H9 (cell line): ENCODE results near the gene EPHB2. TPM values are rescaled to one million over a fixed set of nuclear protein-coding genes. Genes with fewer than 3 reads are reported as not detected.

Experiments used
- DNase-seq: peaks from one replicate; pipeline ENCODE4 v3.0.0-alpha.2; 2017
- H2AFZ ChIP-seq: one replicate; pipeline ENCODE4 v1.6.1; 2013; ENCODE audit warnings: mild to moderate bottlenecking, low read length, control low read depth, moderate library complexity
- H2AK5ac ChIP-seq: 2 replicates; pipeline ENCODE4 v1.6.1; 2013; ENCODE audit warnings: low read length, control low read depth, mixed read lengths; ENCODE audit not compliant: insufficient read length
- H2BK120ac ChIP-seq: one replicate; pipeline ENCODE4 v1.6.1; 2013; ENCODE audit warnings: low read depth, mild to moderate bottlenecking, low read length, control low read depth, inconsistent platforms; ENCODE audit not compliant: poor library complexity, severe bottlenecking
- H2BK12ac ChIP-seq: 2 replicates; pipeline ENCODE4 v1.6.1; 2013; ENCODE audit warnings: low read length, control low read depth, mixed read lengths, low read depth; ENCODE audit not compliant: insufficient read length
- H2BK15ac ChIP-seq: 2 replicates; pipeline ENCODE4 v1.6.1; 2013; ENCODE audit warnings: low read depth, low read length, control low read depth
- H2BK20ac ChIP-seq: one replicate; pipeline ENCODE4 v1.6.1; 2013; ENCODE audit warnings: low read depth, mild to moderate bottlenecking, low read length, control low read depth, inconsistent platforms; ENCODE audit not compliant: poor library complexity, severe bottlenecking
- H2BK5ac ChIP-seq: 2 replicates; pipeline ENCODE4 v1.6.1; 2013; ENCODE audit warnings: low read length, control low read depth, mixed read lengths; ENCODE audit not compliant: insufficient read length
- H3K14ac ChIP-seq: 2 replicates; pipeline ENCODE4 v1.6.1; 2013; ENCODE audit warnings: low read length, control low read depth; ENCODE audit not compliant: insufficient read depth
- H3K18ac ChIP-seq: 2 replicates; pipeline ENCODE4 v1.6.1; 2013; ENCODE audit warnings: low read depth, mild to moderate bottlenecking, mixed read lengths, low read length, control low read depth; ENCODE audit not compliant: insufficient read length
- H3K23ac ChIP-seq: 2 replicates; pipeline ENCODE4 v1.6.1; 2013; ENCODE audit warnings: low read length, control low read depth, mixed read lengths, low read depth; ENCODE audit not compliant: insufficient read length
- H3K23me2 ChIP-seq: 2 replicates; pipeline ENCODE4 v1.6.1; 2013; ENCODE audit warnings: low read depth, mild to moderate bottlenecking, mixed read lengths, low read length, control low read depth; ENCODE audit not compliant: insufficient read length, poor library complexity, severe bottlenecking
- H3K27ac ChIP-seq: 2 replicates; pipeline ENCODE4 v1.5.1; 2013; ENCODE audit warnings: low read length, control low read depth, mixed read lengths, low read depth; ENCODE audit not compliant: insufficient read length
- H3K27me3 ChIP-seq: 2 replicates; pipeline ENCODE4 v1.6.1; 2013; ENCODE audit warnings: low read length, control low read depth, inconsistent platforms; ENCODE audit not compliant: insufficient read depth
- H3K4ac ChIP-seq: 2 replicates; pipeline ENCODE4 v1.6.1; 2013; ENCODE audit warnings: low read depth, mild to moderate bottlenecking, control low read depth, inconsistent platforms, low read length, moderate library complexity
- H3K4me1 ChIP-seq: 2 replicates; pipeline ENCODE4 v1.6.1; 2013; ENCODE audit warnings: low read length, control low read depth, inconsistent platforms; ENCODE audit not compliant: insufficient read depth
- H3K4me2 ChIP-seq: 2 replicates; pipeline ENCODE4 v1.6.1; 2013; ENCODE audit warnings: low read length, control low read depth, mixed read lengths; ENCODE audit not compliant: insufficient read length, insufficient read depth
- H3K56ac ChIP-seq: 2 replicates; pipeline ENCODE4 v1.6.1; 2013; ENCODE audit warnings: low read depth, mild to moderate bottlenecking, mixed read lengths, low read length, control low read depth; ENCODE audit not compliant: insufficient read length
- H3K79me1 ChIP-seq: 2 replicates; pipeline ENCODE4 v1.6.1; 2013; ENCODE audit warnings: low read depth, mild to moderate bottlenecking, moderate library complexity, low read length, control low read depth, inconsistent platforms; ENCODE audit not compliant: insufficient read depth, poor library complexity, severe bottlenecking
- H3K79me2 ChIP-seq: 2 replicates; pipeline ENCODE4 v1.6.1; 2013; ENCODE audit warnings: low read length, control low read depth, inconsistent platforms; ENCODE audit not compliant: insufficient read depth
- H3K9ac ChIP-seq: 2 replicates; pipeline ENCODE4 v1.6.1; 2013; ENCODE audit warnings: low read length, control low read depth, mixed read lengths; ENCODE audit not compliant: insufficient read length; ENCODE audit errors: extremely low read depth
- H3K9me3 ChIP-seq: one replicate; pipeline ENCODE4 v1.6.1; 2013; ENCODE audit warnings: low read depth, low read length, inconsistent platforms; ENCODE audit not compliant: control insufficient read depth
- H3T11ph ChIP-seq: one replicate; pipeline ENCODE4 v1.6.1; 2013; ENCODE audit warnings: mild to moderate bottlenecking, low read length, control low read depth, inconsistent platforms
- H4K20me1 ChIP-seq: one replicate; pipeline ENCODE4 v1.6.1; 2013; ENCODE audit not compliant: control insufficient read depth, insufficient read length, insufficient read depth
- H4K5ac ChIP-seq: 2 replicates; pipeline ENCODE4 v1.6.1; 2013; ENCODE audit warnings: low read depth, mild to moderate bottlenecking, mixed read lengths, low read length, control low read depth; ENCODE audit not compliant: insufficient read length
- H4K8ac ChIP-seq: replicated peaks from 2 replicates; pipeline ENCODE4 v1.6.1; 2013; ENCODE audit warnings: low read length, control low read depth, mixed read lengths, low read depth; ENCODE audit not compliant: insufficient read length
- H4K91ac ChIP-seq: 2 replicates; pipeline ENCODE4 v1.6.1; 2013; ENCODE audit warnings: low read depth, mild to moderate bottlenecking, moderate library complexity, mixed read lengths, low read length, control low read depth; ENCODE audit not compliant: insufficient read length
- H3K27ac Mint-ChIP-seq, 3 experiments: 2 replicates in 2 of 3; 3 replicates in 1 of 3; pipeline ENCODE4 v1.8.0; 2020 to 2021; ENCODE audit warnings: mixed read lengths in 3 of 3, mild to moderate bottlenecking in 1 of 3, moderate library complexity in 1 of 3
- H3K27me3 Mint-ChIP-seq: 2 replicates; pipeline ENCODE4 v1.8.0; 2021; ENCODE audit warnings: low read depth, mild to moderate bottlenecking, moderate library complexity, mixed read lengths
- H3K36me3 Mint-ChIP-seq, 3 experiments: 2 replicates in 2 of 3; 3 replicates in 1 of 3; pipeline ENCODE4 v1.8.0; 2020 to 2021; ENCODE audit warnings: low read depth in 3 of 3, mixed read lengths in 3 of 3; ENCODE audit not compliant: insufficient read depth in 1 of 3
- H3K4me1 Mint-ChIP-seq, 2 experiments: 2 replicates each; pipeline ENCODE4 v1.8.0; 2020; ENCODE audit warnings: mixed read lengths in 2 of 2
- H3K4me3 Mint-ChIP-seq, 2 experiments: 2 replicates in 1 of 2; 3 replicates in 1 of 2; pipeline ENCODE4 v1.8.0; 2020 to 2021; ENCODE audit warnings: mild to moderate bottlenecking in 2 of 2, mixed read lengths in 2 of 2, moderate library complexity in 1 of 2
- H3K9me3 Mint-ChIP-seq, 2 experiments: 2 replicates in 1 of 2; 3 replicates in 1 of 2; pipeline ENCODE4 v1.8.0; 2020; ENCODE audit warnings: mild to moderate bottlenecking in 2 of 2, mixed read lengths in 2 of 2, moderate library complexity in 1 of 2
- WGBS: extraction: QIAGEN DNeasy Blood & Tissue Kit; methylation state at CpG from one replicate; pipeline ENCODE4 v1.1.7; 2013; ENCODE audit warnings: missing lambda C conversion rate, low lambda C conversion rate, mixed read lengths; ENCODE audit not compliant: insufficient read length; ENCODE audit errors: extremely low coverage; 5-methylcytosine and 5-hydroxymethylcytosine counted together
- total RNA-seq: library from RNA; stranded (reverse); gene quantifications from 2 replicates; pipeline ENCODE4 v1.2.1, GENCODE V29; 2021
- TF ChIP-seq, protein P1 (sequence below): fragments of 200-600 bp; sonication (generic); conservative IDR thresholded peaks from 3 replicates; pipeline ENCODE4 v1.8.0; 2021; ENCODE audit warnings: antibody characterized with exemption, mild to moderate bottlenecking

Gene EPHB2
- total RNA-seq, 1 experiment from 2014 or later = 9.5 TPM

DNA sequence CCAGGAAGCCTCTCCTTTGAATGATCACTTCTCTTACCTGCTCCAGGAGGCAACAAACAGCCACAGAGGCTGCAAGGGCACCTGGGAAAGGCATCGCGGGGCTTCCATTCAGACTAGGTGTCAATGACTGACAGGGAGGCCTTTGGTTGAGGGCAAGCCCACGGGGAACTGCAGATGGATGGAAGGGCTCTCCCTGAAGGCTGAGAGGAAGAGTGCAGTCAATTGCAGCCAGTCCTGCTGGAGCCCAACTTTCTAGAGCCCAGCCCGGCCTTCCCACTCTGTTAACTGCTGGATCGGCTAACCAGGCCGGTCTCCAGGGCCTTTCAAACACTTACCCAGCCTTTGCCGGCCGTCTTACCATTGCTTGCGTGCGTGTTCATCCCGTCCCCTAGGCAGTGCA is 172.8 kb downstream of the EPHB2 start:
- no peaks in the 10 kb centered on the region for H3K79me1 ChIP-seq
- no peak overlapping the region for H3T11ph ChIP-seq
- Mint-ChIP-seq H3K36me3 (no peaks in the 10 kb centered on the region), H3K27ac (peak overlapping the region in 1 of 3 experiments; percentile 51; a peak in 2 of 7 replicates), H3K4me3 (no peak overlapping the region), H3K9me3 (no peaks in the 10 kb centered on the region; a peak in 1 of 5 replicates), H3K4me1 (0 out of 4 replicates have a peak, but pooled peaks cover 0 to 1% of the 10 kb centered on the region in 2 experiments), H3K27me3 (no peaks in the 10 kb centered on the region)
- no peaks in the 10 kb centered on the region for H3K27me3 ChIP-seq
- H2AK5ac ChIP-seq = no peak overlapping the region
- no peak overlapping the region for H2BK120ac ChIP-seq
- no peak overlapping the region; the same call in 1 of the 2 replicates for H3K14ac ChIP-seq
- no peaks in the 10 kb centered on the region for H3K79me2 ChIP-seq
- no CpG with 5 or more reads among the region's 11 CpGs for WGBS
- H4K8ac ChIP-seq = no peak overlapping the region
- no peak overlapping the region for H3K18ac ChIP-seq
- H2BK12ac ChIP-seq = no peak overlapping the region
- H2BK20ac ChIP-seq = no peak overlapping the region
- no peak overlapping the region for H2AFZ ChIP-seq
- no peak overlapping the region for H3K9ac ChIP-seq
- H4K5ac ChIP-seq = no peak overlapping the region
- no peak for DNase-seq
- no peak overlapping the region for H3K27ac ChIP-seq
- no peaks in the 10 kb centered on the region for H3K23me2 ChIP-seq
- no peaks in the 10 kb centered on the region for H4K20me1 ChIP-seq
- no peaks in the 10 kb centered on the region for H3K9me3 ChIP-seq
- no peak overlapping the region for H2BK5ac ChIP-seq
- no peak overlapping the region for H3K4me2 ChIP-seq
- TF ChIP-seq, protein P1, sequence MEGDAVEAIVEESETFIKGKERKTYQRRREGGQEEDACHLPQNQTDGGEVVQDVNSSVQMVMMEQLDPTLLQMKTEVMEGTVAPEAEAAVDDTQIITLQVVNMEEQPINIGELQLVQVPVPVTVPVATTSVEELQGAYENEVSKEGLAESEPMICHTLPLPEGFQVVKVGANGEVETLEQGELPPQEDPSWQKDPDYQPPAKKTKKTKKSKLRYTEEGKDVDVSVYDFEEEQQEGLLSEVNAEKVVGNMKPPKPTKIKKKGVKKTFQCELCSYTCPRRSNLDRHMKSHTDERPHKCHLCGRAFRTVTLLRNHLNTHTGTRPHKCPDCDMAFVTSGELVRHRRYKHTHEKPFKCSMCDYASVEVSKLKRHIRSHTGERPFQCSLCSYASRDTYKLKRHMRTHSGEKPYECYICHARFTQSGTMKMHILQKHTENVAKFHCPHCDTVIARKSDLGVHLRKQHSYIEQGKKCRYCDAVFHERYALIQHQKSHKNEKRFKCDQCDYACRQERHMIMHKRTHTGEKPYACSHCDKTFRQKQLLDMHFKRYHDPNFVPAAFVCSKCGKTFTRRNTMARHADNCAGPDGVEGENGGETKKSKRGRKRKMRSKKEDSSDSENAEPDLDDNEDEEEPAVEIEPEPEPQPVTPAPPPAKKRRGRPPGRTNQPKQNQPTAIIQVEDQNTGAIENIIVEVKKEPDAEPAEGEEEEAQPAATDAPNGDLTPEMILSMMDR = 0 out of 3 replicates have a peak, but pooled peaks have one; percentile 13
- no peaks in the 10 kb centered on the region for H3K4me1 ChIP-seq
- H4K91ac ChIP-seq = no peak overlapping the region
- H3K4ac ChIP-seq = no peak overlapping the region
- no peak overlapping the region for H2BK15ac ChIP-seq
- H3K56ac ChIP-seq = no peak overlapping the region
- no peak overlapping the region for H3K23ac ChIP-seq
